Measurements from ENCODE around the gene KIF16B. TPM values are rescaled to one million over a fixed set of nuclear protein-coding genes. Genes with fewer than 3 reads are reported as not detected.
"Not testable (repeated sequence)": the region's sequence is repeated elsewhere in the genome, so short reads cannot be mapped to it uniquely, and the experiment has no call there.

Gene KIF16B
- total and polyA plus RNA-seq, 2 of the 13 experiments (the other 11 are each of a cell fraction or from before 2014, with no cell fraction given): 6.9 to 18.0 TPM

DNA sequence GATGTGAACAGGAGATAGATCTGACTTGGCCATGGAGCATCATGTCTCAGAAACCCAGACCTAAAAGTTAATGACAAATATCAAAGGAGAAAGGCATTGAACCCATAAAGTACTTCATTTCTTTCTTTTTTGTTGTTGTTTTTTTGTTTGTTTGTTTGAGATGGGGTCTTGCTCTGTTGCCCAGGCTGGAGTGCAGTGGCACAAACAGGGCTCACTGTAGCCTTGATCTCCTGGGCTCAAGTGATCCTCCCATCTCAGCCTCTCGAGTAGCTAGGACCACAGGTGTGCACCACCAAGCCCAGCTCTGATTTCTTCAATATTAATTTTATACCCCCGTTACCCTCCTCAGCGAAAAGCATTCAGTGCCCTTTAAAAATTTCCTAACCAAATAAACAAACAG is 45.8 kb downstream of the KIF16B start:
- ChIA-PET POLR2A (no interaction called here), CTCF (ENCODE audit: low intra/inter-chr PET ratio, low total read pairs) (no interaction called here)
- Histone ChIP-seq H3K9me3 (ENCODE audit: low read length) (no peaks in the 10 kb centered on the region), H3K4me1 (ENCODE audit: insufficient read depth, low read length) (peaks cover 20% of the 10 kb centered on the region), H4K20me1 (ENCODE audit: insufficient read depth, low read length) (no peaks in the 10 kb centered on the region), H3K4me2 (ENCODE audit: low read depth, low read length) (no peak overlapping the region), H3K79me2 (ENCODE audit: insufficient read depth, low read length) (no peaks in the 10 kb centered on the region), H2AFZ (ENCODE audit: low read length) (no peak overlapping the region), H3K4me3 (replicated peaks in 1 of 3; ENCODE audit: insufficient read depth in 1 of 3, low read depth in 2 of 3, low read length in 3 of 3) (no peak overlapping the region), H3K27ac (ENCODE audit: extremely low read length, insufficient read depth, low read length) (no peak overlapping the region), H3K27me3 (ENCODE audit: control insufficient read depth in 1 of 2, insufficient read depth in 2 of 2, low read length in 2 of 2) (no peaks in the 10 kb centered on the region), H3K9ac (ENCODE audit: insufficient read depth, low read depth, low read length) (no peak overlapping the region), H3K36me3 (replicated peaks in 1 of 2; ENCODE audit: control insufficient read depth in 1 of 2, insufficient read depth in 2 of 2, low read length in 2 of 2) (no peaks in the 10 kb centered on the region)
- BruUV-seq (replicated peaks): no TSS peak
- intact Hi-C loops (cut with micrococcal nuclease; ENCODE audit: unreplicated experiment) (no loop called here), in situ Hi-C loops (cut with HindIII; ENCODE audit: extremely low pct_ligation_motif_present, low pct_unique_long_range_greater_than_20kb) (no loop called here)
- TF ChIP-seq HHEX (CRISPR knock-in tag; IDR thresholded peaks at IDR 0.05) (no peak), MIER3 (CRISPR knock-in tag; IDR thresholded peaks at IDR 0.05; ENCODE audit: borderline replicate concordance) (0 out of 2 replicates have a peak, but pooled peaks have one; percentile 10), ZNF121 (CRISPR knock-in tag; IDR thresholded peaks at IDR 0.05) (peak; percentile 65; the same call in 1 of the 2 replicates)
- FAIRE-seq: no peak
- 97% methylated on average over 3 of the region's 3 CpGs for WGBS (ENCODE audit: low lambda C conversion rate)
- ATAC-seq: no peak
- DNase-seq (ENCODE audit: low spot score): no peak

DNA sequence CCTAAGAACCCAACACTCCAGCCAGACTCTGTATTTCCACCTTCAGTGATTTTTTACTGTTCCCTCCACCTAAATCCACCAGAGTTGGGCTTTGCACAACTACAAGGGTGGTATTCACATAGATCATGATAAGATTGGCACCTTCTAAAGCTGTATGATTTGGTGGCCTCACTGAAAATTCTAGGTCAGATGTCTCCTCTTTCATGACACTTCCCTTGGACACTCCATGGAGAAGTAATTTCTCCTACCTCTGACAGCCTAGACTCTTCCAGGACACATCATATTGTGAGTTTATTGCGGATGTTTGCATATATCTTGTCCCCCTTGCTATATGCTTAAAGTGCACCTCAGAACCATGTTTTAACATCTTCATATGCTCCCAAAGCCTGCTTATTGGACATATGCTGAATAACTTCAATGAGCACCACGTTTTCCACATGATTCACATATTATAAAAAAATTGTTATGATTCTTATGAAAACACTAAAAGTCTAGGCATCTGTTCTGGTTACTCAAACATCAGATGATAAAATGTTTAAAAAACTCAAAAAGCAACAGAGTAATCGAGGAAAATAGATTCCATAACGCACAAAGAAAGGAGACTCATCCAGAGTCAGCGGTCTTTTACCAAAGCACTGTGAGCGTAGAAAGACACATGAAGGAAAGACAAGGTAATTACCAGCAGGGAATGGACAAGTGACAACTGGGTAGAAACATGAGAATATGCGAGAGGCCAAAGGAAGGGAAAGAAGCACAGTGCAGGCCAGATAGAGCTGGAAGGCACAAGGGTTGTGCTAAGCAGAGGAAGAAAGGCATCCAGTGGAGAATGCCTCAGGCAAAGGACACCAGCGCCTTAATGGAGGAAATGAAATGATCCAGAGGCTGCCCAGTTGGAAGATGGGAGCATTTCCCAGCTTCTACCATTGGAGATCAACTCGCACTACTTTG is 46.5 kb downstream of the KIF16B start:
- FAIRE-seq: no peak

GRCh38 chr20:16522651-16523050 is 50.6 kb downstream of the KIF16B start:
- H4K20me1 ChIP-seq (ENCODE audit: insufficient read depth, low read length); FAIRE-seq; H3K27ac ChIP-seq (ENCODE audit: extremely low read length, insufficient read depth, low read length); BruUV-seq (replicated peaks); POLR2A ChIA-PET; in situ Hi-C loops (cut with HindIII; ENCODE audit: extremely low pct_ligation_motif_present, low pct_unique_long_range_greater_than_20kb); H3K9me3 ChIP-seq (ENCODE audit: low read length); H3K4me1 ChIP-seq (ENCODE audit: insufficient read depth, low read length); H3K27me3 ChIP-seq (ENCODE audit: control insufficient read depth in 1 of 2, insufficient read depth in 2 of 2, low read length in 2 of 2); H3K79me2 ChIP-seq (ENCODE audit: insufficient read depth, low read length); ATAC-seq; H3K4me2 ChIP-seq (ENCODE audit: low read depth, low read length); intact Hi-C loops (cut with micrococcal nuclease; ENCODE audit: unreplicated experiment); H3K36me3 ChIP-seq (replicated peaks in 1 of 2; ENCODE audit: control insufficient read depth in 1 of 2, insufficient read depth in 2 of 2, low read length in 2 of 2); H2AFZ ChIP-seq (ENCODE audit: low read length); DNase-seq (ENCODE audit: low spot score); CTCF ChIA-PET (ENCODE audit: low intra/inter-chr PET ratio, low total read pairs); H3K4me3 ChIP-seq (replicated peaks in 1 of 3; ENCODE audit: insufficient read depth in 1 of 3, low read depth in 2 of 3, low read length in 3 of 3); H3K9ac ChIP-seq (ENCODE audit: insufficient read depth, low read depth, low read length): not testable (repeated sequence)
- 97% methylated on average over 5 of the region's 5 CpGs for WGBS (ENCODE audit: low lambda C conversion rate)

More for the DNA sequence above, 46.5 kb downstream of the KIF16B start:
- ATAC-seq (no peak), DNase-seq (ENCODE audit: low spot score) (no peak)
- no peak overlapping the region for H3K27ac ChIP-seq (ENCODE audit: extremely low read length, insufficient read depth, low read length)
- H3K9me3 ChIP-seq (ENCODE audit: low read length): no peaks in the 10 kb centered on the region
- H3K4me1 ChIP-seq (ENCODE audit: insufficient read depth, low read length): peaks cover 20% of the 10 kb centered on the region
- intact Hi-C loops (cut with micrococcal nuclease; ENCODE audit: unreplicated experiment) (no loop called here), in situ Hi-C loops (cut with HindIII; ENCODE audit: extremely low pct_ligation_motif_present, low pct_unique_long_range_greater_than_20kb) (no loop called here)
- TF ChIP-seq JARID2 (CRISPR knock-in tag; IDR thresholded peaks at IDR 0.05; ENCODE audit: insufficient replicate concordance) (no peak), GATA4 (IDR thresholded peaks at IDR 0.05; ENCODE audit: borderline replicate concordance, low read depth) (no peak), ZBTB21 (CRISPR knock-in tag; IDR thresholded peaks at IDR 0.05) (no peak), CENPT (CRISPR knock-in tag; IDR thresholded peaks at IDR 0.05; ENCODE audit: low read depth) (no peak), ZNF614 (CRISPR knock-in tag; IDR thresholded peaks at IDR 0.05; ENCODE audit: borderline replicate concordance) (no peak), RBAK (CRISPR knock-in tag; IDR thresholded peaks at IDR 0.05) (no peak), ZNF501 (CRISPR knock-in tag; IDR thresholded peaks at IDR 0.05) (no peak), CCAR2 (optimal IDR thresholded peaks at IDR 0.05; ENCODE audit: low read depth, low read length) (no peak), AHR (CRISPR knock-in tag; IDR thresholded peaks at IDR 0.05) (no peak), FOXO1 (CRISPR knock-in tag; IDR thresholded peaks at IDR 0.05) (no peak), RNF2 (conservative IDR thresholded peaks at IDR 0.05; ENCODE audit: low read depth) (no peak)
- TF ChIP-seq, protein P1, sequence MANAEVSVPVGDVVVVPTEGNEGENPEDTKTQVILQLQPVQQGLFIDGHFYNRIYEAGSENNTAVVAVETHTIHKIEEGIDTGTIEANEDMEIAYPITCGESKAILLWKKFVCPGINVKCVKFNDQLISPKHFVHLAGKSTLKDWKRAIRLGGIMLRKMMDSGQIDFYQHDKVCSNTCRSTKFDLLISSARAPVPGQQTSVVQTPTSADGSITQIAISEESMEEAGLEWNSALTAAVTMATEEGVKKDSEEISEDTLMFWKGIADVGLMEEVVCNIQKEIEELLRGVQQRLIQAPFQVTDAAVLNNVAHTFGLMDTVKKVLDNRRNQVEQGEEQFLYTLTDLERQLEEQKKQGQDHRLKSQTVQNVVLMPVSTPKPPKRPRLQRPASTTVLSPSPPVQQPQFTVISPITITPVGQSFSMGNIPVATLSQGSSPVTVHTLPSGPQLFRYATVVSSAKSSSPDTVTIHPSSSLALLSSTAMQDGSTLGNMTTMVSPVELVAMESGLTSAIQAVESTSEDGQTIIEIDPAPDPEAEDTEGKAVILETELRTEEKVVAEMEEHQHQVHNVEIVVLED (CRISPR knock-in tag; IDR thresholded peaks at IDR 0.05; ENCODE audit: borderline replicate concordance): no peak
- H3K4me3 ChIP-seq (replicated peaks in 1 of 3; ENCODE audit: insufficient read depth in 1 of 3, low read depth in 2 of 3, low read length in 3 of 3): no peak overlapping the region
- no TSS peak for BruUV-seq (replicated peaks)
- no peaks in the 10 kb centered on the region for H3K27me3 ChIP-seq (ENCODE audit: control insufficient read depth in 1 of 2, insufficient read depth in 2 of 2, low read length in 2 of 2)
- no peaks in the 10 kb centered on the region for H4K20me1 ChIP-seq (ENCODE audit: insufficient read depth, low read length)
- 90% methylated on average over 9 of the region's 9 CpGs for WGBS (ENCODE audit: low lambda C conversion rate)
- H2AFZ ChIP-seq (ENCODE audit: low read length): no peak overlapping the region
- ChIA-PET POLR2A (no interaction called here), CTCF (ENCODE audit: low intra/inter-chr PET ratio, low total read pairs) (no interaction called here)
- no peaks in the 10 kb centered on the region for H3K36me3 ChIP-seq (replicated peaks in 1 of 2; ENCODE audit: control insufficient read depth in 1 of 2, insufficient read depth in 2 of 2, low read length in 2 of 2)
- no peak overlapping the region for H3K4me2 ChIP-seq (ENCODE audit: low read depth, low read length)
- H3K9ac ChIP-seq (ENCODE audit: insufficient read depth, low read depth, low read length): no peak overlapping the region
- no peaks in the 10 kb centered on the region for H3K79me2 ChIP-seq (ENCODE audit: insufficient read depth, low read length)
